Right lobe of liver (tissue), 6 donors: ENCODE results near the gene RBPMS2. TPM values are rescaled to one million over a fixed set of nuclear protein-coding genes. Genes with fewer than 3 reads are reported as not detected.

ENCODE experiments used
- ATAC-seq, 4 donors: fragments of 200-7000 bp; cut with Tn5 transposase; one replicate each; pipeline ENCODE4 v1.9.1; 2020; ENCODE audit warnings: mild to moderate bottlenecking in 4 of 4, moderate library complexity in 4 of 4
- DNase-seq, 3 donors: peaks; one replicate each; pipeline ENCODE4 v3.0.0-alpha.2; 2020
- H3K27ac ChIP-seq, 3 donors: fragments of 200-600 bp; one replicate each; pipeline ENCODE4 v1.8.0; 2022
- H3K27me3 ChIP-seq, 2 donors: fragments of 200-600 bp; one replicate each; pipeline ENCODE4 v1.8.0; 2022
- H3K36me3 ChIP-seq, 4 donors: fragments of 200-600 bp; sonication (generic) in 1 of 4; one replicate each; pipeline versions ENCODE4 v1.5.1 to v1.8.0; 2017 to 2022; ENCODE audit warnings: control low read depth in 1 of 4
- H3K4me1 ChIP-seq, 4 donors: fragments of 200-600 bp; sonication (generic) in 1 of 4; one replicate each; pipeline versions ENCODE4 v1.5.1 to v1.8.0; 2017 to 2022; ENCODE audit warnings: control low read depth in 1 of 4
- H3K4me3 ChIP-seq, 3 donors: fragments of 200-600 bp; one replicate each; pipeline ENCODE4 v1.8.0; 2022
- H3K9me3 ChIP-seq, 4 donors: fragments of 200-600 bp; sonication (generic) in 1 of 4; one replicate each; pipeline versions ENCODE4 v1.5.1 to v1.8.0; 2017 to 2022; ENCODE audit warnings: control low read depth in 1 of 4
- POLR2A ChIP-seq: fragments of 450-650 bp; IDR thresholded peaks from one replicate; pipeline ENCODE4 v1.6.1; 2017; ENCODE audit warnings: antibody characterized with exemption, mild to moderate bottlenecking
- WGBS: methylation state at CpG from one replicate; pipeline ENCODE4 v1.1.6; 2018; ENCODE audit warnings: low coverage, low lambda C conversion rate; ENCODE audit not compliant: insufficient coverage; ENCODE audit errors: missing lambda C conversion rate; 5-methylcytosine and 5-hydroxymethylcytosine counted together
- intact Hi-C, 2 donors: fragments of 100-400 bp; cut with DNase I; formaldehyde crosslinking; loops; one replicate each; pipeline versions ENCODE4 v1.11.2 to v1.14.1; 2022
- total RNA-seq, 6 experiments: library from RNA; depleted of rRNA in 2 of 6; stranded (reverse); fragments of >200 nt in 2 of 6; fragmentation: NEBNext Ultra II Directional in 3 of 6; extraction: Animal tissue kit (Norgen Biotek cat#: 25700) in 3 of 6; gene quantifications; one replicate each; pipeline versions ENCODE4 v1.1.0 to v1.2.4, GENCODE V29; 2016 to 2023
- TF ChIP-seq, protein P1 (sequence below), 4 donors: fragments of 200-600 bp in 3 of 4; fragments of 450-650 bp in 1 of 4; IDR thresholded peaks; one replicate each; pipeline versions ENCODE4 v1.5.1 to v1.8.0; 2016 to 2022; ENCODE audit warnings: antibody characterized with exemption in 4 of 4, mild to moderate bottlenecking in 2 of 4
- donor health status: DM: no; HTN: yes; CAD: no.
- donor health status: DM: no; HTN: no; CAD: no.
- donor health status: DM: no; HTN: no; CAD: no.
- donor health status: DM: no; HTN: yes; CAD: no.
- donor health status: DM: no; HTN: yes; CAD: no.

Gene RBPMS2
- total RNA-seq, 6 experiments from 2014 or later, result 2.5 to 13.6 (median 6.1) TPM

DNA sequence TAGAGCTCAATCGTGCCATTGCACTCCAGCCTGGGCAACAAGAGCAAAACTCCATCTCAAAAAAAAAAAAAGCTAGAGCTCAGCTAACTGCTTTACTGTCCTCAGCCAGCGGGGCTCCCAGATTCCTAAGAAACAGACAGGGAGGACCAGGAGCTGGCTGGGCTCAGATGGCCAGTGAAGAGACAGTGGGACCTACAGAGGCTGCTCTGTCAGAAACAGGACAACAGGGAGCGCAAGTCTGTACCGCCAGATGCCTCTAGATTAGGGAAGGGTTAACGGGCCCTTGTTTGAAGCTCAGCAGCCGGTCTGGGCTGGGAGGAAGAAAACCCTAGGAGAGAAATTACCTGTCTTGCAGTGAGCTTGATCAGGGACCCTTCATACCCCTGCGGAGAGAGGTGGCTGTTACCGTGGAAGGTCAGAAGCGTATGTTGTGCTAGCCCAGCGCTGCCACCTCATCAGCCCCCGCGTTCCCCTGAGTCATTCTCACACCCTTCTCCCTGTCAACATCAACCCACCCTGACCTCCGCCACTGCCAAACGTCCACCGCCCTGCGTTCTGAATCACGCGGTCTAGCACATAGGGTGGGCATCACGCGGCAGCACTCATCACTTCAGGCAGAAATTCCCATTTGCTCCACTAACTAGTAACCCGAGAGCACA lies 25.3 kb downstream of the RBPMS2 start:
- Histone ChIP-seq H3K27me3 (no peaks in the 10 kb centered on the region), H3K36me3 (no peaks in the 10 kb centered on the region), H3K4me3 (no peak overlapping the region), H3K27ac (no peak overlapping the region), H3K4me1 (no peaks in the 10 kb centered on the region), H3K9me3 (no peaks in the 10 kb centered on the region)
- TF ChIP-seq POLR2A, result no peak
- TF ChIP-seq, protein P1, sequence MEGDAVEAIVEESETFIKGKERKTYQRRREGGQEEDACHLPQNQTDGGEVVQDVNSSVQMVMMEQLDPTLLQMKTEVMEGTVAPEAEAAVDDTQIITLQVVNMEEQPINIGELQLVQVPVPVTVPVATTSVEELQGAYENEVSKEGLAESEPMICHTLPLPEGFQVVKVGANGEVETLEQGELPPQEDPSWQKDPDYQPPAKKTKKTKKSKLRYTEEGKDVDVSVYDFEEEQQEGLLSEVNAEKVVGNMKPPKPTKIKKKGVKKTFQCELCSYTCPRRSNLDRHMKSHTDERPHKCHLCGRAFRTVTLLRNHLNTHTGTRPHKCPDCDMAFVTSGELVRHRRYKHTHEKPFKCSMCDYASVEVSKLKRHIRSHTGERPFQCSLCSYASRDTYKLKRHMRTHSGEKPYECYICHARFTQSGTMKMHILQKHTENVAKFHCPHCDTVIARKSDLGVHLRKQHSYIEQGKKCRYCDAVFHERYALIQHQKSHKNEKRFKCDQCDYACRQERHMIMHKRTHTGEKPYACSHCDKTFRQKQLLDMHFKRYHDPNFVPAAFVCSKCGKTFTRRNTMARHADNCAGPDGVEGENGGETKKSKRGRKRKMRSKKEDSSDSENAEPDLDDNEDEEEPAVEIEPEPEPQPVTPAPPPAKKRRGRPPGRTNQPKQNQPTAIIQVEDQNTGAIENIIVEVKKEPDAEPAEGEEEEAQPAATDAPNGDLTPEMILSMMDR (IDR thresholded peaks at IDR 0.05), result no peak
- intact Hi-C loops, result no loop called here
- DNase-seq (no peak), ATAC-seq (no peak)
- WGBS, result 80% methylated on average over 9 of the region's 21 CpGs

DNA sequence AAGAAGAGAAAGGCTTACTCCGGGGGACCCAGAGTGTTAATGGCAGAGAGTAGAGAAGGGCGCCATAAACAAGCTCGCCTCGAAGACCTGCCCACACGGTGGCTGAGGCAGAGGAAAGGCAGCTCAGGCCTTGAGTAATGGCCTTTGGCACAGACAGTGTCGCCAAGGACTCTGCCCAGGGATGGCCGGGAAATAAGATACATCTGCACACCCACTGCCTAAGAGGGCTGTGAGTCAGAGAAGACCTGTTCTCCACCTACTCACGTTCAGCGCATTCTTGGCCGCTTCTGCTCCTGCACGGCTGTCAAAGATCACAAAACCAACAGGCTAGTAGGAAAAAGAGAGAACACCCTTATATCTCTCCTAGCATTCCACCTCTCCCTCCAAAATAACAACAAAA lies 26.2 kb downstream of the RBPMS2 start:
- WGBS, result 81% methylated on average over 9 of the region's 11 CpGs
- Histone ChIP-seq H3K9me3 (no peaks in the 10 kb centered on the region), H3K27me3 (no peaks in the 10 kb centered on the region), H3K36me3 (no peaks in the 10 kb centered on the region), H3K4me1 (no peaks in the 10 kb centered on the region), H3K4me3 (no peak overlapping the region), H3K27ac (no peak overlapping the region)
- intact Hi-C loops, result no loop called here
- TF ChIP-seq, protein P1 (IDR thresholded peaks at IDR 0.05), result no peak
- no peak for TF ChIP-seq POLR2A
- DNase-seq (no peak), ATAC-seq (no peak)

DNA sequence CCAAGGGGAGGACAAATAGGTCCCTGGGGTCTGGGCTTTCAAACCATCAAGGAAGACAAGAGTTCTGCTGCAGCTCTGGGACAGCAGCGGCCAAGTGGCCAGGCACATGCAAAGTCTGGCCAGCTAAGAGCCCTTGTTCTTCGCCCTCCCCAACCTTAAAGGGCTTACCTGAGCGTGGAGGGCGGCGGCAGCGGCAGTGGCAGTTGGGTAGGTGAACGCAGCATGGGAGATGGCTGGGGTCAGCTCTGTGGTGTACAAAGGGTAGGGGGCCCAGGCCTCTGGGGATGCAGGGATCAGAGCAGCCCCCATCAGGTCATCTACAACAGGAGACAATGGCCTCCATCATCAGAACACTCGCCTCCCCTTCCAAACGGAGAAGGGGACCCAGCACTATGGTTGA lies 27.1 kb downstream of the RBPMS2 start:
- ATAC-seq (no peak), DNase-seq (no peak)
- TF ChIP-seq, protein P1 (IDR thresholded peaks at IDR 0.05), result no peak
- TF ChIP-seq POLR2A, result no peak
- no peaks in the 10 kb centered on the region for H3K36me3 ChIP-seq
- no peaks in the 10 kb centered on the region for H3K27me3 ChIP-seq
- 100% methylated on average over 1 of the region's 9 CpGs for WGBS
- H3K4me3 ChIP-seq, result no peak overlapping the region
- no peaks in the 10 kb centered on the region for H3K9me3 ChIP-seq
- intact Hi-C loops, result no loop called here
- H3K27ac ChIP-seq, result no peak overlapping the region
- no peaks in the 10 kb centered on the region for H3K4me1 ChIP-seq

DNA sequence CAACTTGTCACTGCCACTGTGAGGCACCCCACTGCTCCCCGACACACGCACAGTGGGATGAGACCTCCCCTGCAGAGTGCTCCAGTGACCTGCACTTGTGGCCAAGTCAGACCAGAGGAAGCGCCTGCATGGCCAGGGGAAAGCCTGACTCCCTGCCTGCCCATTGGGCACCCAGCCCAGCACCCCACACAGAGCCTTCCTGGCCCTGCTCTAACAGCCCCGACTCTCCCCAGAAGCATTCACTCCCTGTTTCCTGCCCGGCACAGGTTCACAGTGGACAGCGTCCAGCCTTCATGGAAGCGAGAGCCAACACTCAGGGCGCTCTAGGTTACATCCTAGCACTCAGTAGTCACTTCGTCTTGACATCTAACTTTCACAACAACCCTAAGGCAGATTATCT lies 27.8 kb downstream of the RBPMS2 start:
- intact Hi-C loops, result no loop called here
- no peak overlapping the region for H3K27ac ChIP-seq
- H3K9me3 ChIP-seq, result no peaks in the 10 kb centered on the region
- 87% methylated on average over 4 of the region's 9 CpGs for WGBS
- ATAC-seq (no peak), DNase-seq (no peak)
- no peak overlapping the region for H3K4me3 ChIP-seq
- TF ChIP-seq, protein P1 (IDR thresholded peaks at IDR 0.05), result no peak
- no peak for TF ChIP-seq POLR2A
- no peaks in the 10 kb centered on the region for H3K27me3 ChIP-seq
- H3K4me1 ChIP-seq, result no peaks in the 10 kb centered on the region
- no peaks in the 10 kb centered on the region for H3K36me3 ChIP-seq
